Mesendoderm (in vitro differentiated cells): ENCODE data around the gene SMARCD1.
A peak's percentile ranks its signal among the peaks of the same experiment; 100 is the strongest.

Source experiments
- DNase-seq: peaks from one replicate; pipeline ENCODE4 v3.0.0; 2013
- H2AK5ac ChIP-seq: 2 replicates; pipeline ENCODE4 v1.6.1; 2013; ENCODE audit warnings: low read length, inconsistent platforms
- H2BK120ac ChIP-seq: 2 replicates; pipeline ENCODE4 v1.6.1; 2013; ENCODE audit warnings: low read depth, mild to moderate bottlenecking, low read length, moderate library complexity, mixed read lengths
- H2BK15ac ChIP-seq: replicated peaks from 2 replicates; pipeline ENCODE4 v1.6.1; 2013; ENCODE audit warnings: low read depth, mild to moderate bottlenecking, moderate library complexity
- H2BK5ac ChIP-seq: 2 replicates; pipeline ENCODE4 v1.6.1; 2013; ENCODE audit warnings: low read length, inconsistent platforms
- H3K18ac ChIP-seq: 2 replicates; pipeline ENCODE4 v1.6.1; 2013; ENCODE audit warnings: mild to moderate bottlenecking, low read length, mixed read lengths
- H3K23ac ChIP-seq: one replicate; pipeline ENCODE4 v1.6.1; 2013; ENCODE audit warnings: low read length
- H3K27ac ChIP-seq: 2 replicates; pipeline ENCODE4 v1.5.1; 2013; ENCODE audit warnings: low read depth, mild to moderate bottlenecking, inconsistent platforms, low read length, moderate library complexity
- H3K27me3 ChIP-seq: 2 replicates; pipeline ENCODE4 v1.6.1; 2013; ENCODE audit warnings: low read length, control low read depth, mild to moderate bottlenecking, inconsistent platforms; ENCODE audit not compliant: insufficient read depth, poor library complexity
- H3K36me3 ChIP-seq: 2 replicates; pipeline ENCODE4 v1.6.1; 2013; ENCODE audit warnings: low read length, inconsistent platforms; ENCODE audit not compliant: control insufficient read depth, insufficient read depth
- H3K4ac ChIP-seq: one replicate; pipeline ENCODE4 v1.6.1; 2013; ENCODE audit warnings: low read depth, mild to moderate bottlenecking, low read length, moderate library complexity
- H3K4me1 ChIP-seq: 2 replicates; pipeline ENCODE4 v1.6.1; 2013; ENCODE audit warnings: low read depth, low read length, inconsistent platforms; ENCODE audit not compliant: control insufficient read depth
- H3K4me2 ChIP-seq: 2 replicates; pipeline ENCODE4 v1.6.1; 2013; ENCODE audit warnings: low read length
- H3K4me3 ChIP-seq: 2 replicates; pipeline ENCODE4 v1.5.1; 2013; ENCODE audit warnings: mild to moderate bottlenecking, low read length
- H3K56ac ChIP-seq: one replicate; pipeline ENCODE4 v1.6.1; 2013; ENCODE audit warnings: low read length
- H3K79me1 ChIP-seq: 2 replicates; pipeline ENCODE4 v1.6.1; 2013; ENCODE audit warnings: low read length, inconsistent platforms
- H3K79me2 ChIP-seq: 2 replicates; pipeline ENCODE4 v1.6.1; 2013; ENCODE audit warnings: mild to moderate bottlenecking, low read length; ENCODE audit not compliant: control insufficient read depth, insufficient read depth
- H3K9ac ChIP-seq: 2 replicates; pipeline ENCODE4 v1.6.1; 2013; ENCODE audit warnings: low read length, inconsistent platforms
- H4K5ac ChIP-seq: one replicate; pipeline ENCODE4 v1.6.1; 2013; ENCODE audit warnings: low read length
- H4K8ac ChIP-seq: one replicate; pipeline ENCODE4 v1.6.1; 2013; ENCODE audit warnings: low read depth, mild to moderate bottlenecking, control low read depth, low read length, moderate library complexity
- WGBS: extraction: QIAGEN DNeasy Blood & Tissue Kit; methylation state at CpG from one replicate; pipeline ENCODE4 v1.1.7; 2013; ENCODE audit warnings: low lambda C conversion rate, missing lambda C conversion rate; ENCODE audit not compliant: insufficient coverage; ENCODE audit errors: extremely low coverage; 5-methylcytosine and 5-hydroxymethylcytosine counted together

Gene SMARCD1

DNA sequence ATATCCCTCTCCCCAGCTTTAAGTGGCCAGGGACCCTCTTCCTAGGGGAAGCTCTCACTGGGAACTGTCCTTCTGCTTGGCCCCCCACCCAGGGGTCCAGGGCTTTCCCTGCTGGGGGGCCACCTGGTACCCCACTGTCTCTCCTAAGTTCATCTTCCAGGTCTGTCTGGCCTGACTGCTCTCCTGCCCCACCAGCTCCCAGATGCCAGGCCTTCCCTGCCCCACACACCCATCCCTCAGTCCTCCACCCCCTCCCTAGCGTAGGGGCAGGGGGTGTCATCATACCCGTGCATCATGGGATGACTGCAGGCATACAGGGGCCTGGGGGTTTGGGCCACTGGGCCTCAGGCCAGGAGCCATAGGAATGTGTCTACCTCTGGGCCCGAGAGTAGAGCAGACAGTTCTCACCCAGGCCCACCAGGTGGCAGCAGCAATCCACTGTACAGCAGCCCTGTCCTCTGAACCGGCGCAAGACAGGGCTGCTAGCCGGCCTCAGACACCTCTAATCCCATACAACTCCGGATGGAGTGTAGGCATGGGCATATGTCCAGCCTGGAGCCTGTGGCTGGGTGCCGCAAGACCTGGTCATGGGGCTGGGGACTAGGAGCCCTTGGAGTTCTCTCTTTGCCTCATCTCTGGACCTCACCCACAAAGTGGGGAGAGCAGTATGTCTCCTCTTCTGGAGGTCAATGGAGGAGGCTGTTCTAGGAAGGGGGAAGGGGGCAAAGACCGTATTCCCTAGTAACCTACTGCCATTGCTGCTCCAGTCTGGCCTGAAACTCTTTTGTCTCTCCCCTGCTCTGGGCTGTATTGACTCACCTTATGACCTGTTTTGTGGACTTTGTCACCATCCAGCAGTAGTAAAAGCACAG lies 10.0 kb upstream of the SMARCD1 start:
- no peak overlapping the region for H2AK5ac ChIP-seq
- no peak overlapping the region for H3K56ac ChIP-seq
- no peak overlapping the region for H3K9ac ChIP-seq
- no CpG with 5 or more reads among the region's 9 CpGs for WGBS
- no peak overlapping the region for H3K4me3 ChIP-seq
- no peaks in the 10 kb centered on the region for H3K36me3 ChIP-seq
- no peaks in the 10 kb centered on the region for H3K27me3 ChIP-seq
- H3K18ac ChIP-seq = no peak overlapping the region
- H3K79me2 ChIP-seq = no peaks in the 10 kb centered on the region
- H3K79me1 ChIP-seq = no peaks in the 10 kb centered on the region
- peak; percentile 91 for DNase-seq
- H3K23ac ChIP-seq = no peak overlapping the region
- H2BK120ac ChIP-seq = no peak overlapping the region
- no peak overlapping the region for H2BK5ac ChIP-seq
- no peak overlapping the region for H3K4ac ChIP-seq
- no peak overlapping the region for H4K8ac ChIP-seq
- peaks cover 3% of the 10 kb centered on the region for H3K4me1 ChIP-seq
- no peak overlapping the region for H3K4me2 ChIP-seq
- no peak overlapping the region for H3K27ac ChIP-seq
- H2BK15ac ChIP-seq = no peak overlapping the region
- no peak overlapping the region for H4K5ac ChIP-seq

- no peak overlapping the region for H4K8ac ChIP-seq
- H3K27me3 ChIP-seq = peaks cover 3% of the 10 kb centered on the region
- H3K9ac ChIP-seq = no peak overlapping the region
- no peaks in the 10 kb centered on the region for H3K79me2 ChIP-seq
- H3K27ac ChIP-seq = no peak overlapping the region
- H3K23ac ChIP-seq = no peak overlapping the region
- H3K4me2 ChIP-seq = no peak overlapping the region
- H2BK15ac ChIP-seq = no peak overlapping the region
- H3K4me3 ChIP-seq = no peak overlapping the region
- H3K36me3 ChIP-seq = no peaks in the 10 kb centered on the region
- no peak overlapping the region for H2BK5ac ChIP-seq
- H2AK5ac ChIP-seq = no peak overlapping the region
- H3K56ac ChIP-seq = no peak overlapping the region
- WGBS = no CpG with 5 or more reads among the region's 1 CpG
- H2BK120ac ChIP-seq = no peak overlapping the region
- H4K5ac ChIP-seq = no peak overlapping the region
- no peak overlapping the region for H3K18ac ChIP-seq
- H3K4ac ChIP-seq = no peak overlapping the region
- DNase-seq = no peak
- no peaks in the 10 kb centered on the region for H3K79me1 ChIP-seq
- H3K4me1 ChIP-seq = peaks cover 3% of the 10 kb centered on the region
Measured at GRCh38 chr12:50075808-50076170, 9.4 kb upstream of the SMARCD1 start.

DNA sequence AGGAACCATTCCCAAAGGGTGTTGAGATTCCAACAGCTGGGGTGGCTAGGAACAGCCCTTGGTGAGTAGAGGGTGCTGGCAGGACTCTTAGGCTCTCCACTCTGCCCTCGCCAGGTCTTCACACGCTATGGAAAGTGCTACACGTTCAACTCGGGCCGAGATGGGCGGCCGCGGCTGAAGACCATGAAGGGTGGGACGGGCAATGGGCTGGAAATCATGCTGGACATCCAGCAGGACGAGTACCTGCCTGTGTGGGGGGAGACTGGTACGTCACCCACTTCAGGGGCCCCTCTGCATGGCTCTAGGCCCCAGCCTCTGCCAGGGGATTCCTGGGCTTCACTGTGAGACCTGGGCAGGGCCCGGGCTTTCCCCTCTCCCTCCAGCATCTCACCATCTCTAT lies 8.0 kb upstream of the SMARCD1 start:
- WGBS = no CpG with 5 or more reads among the region's 12 CpGs
- Histone ChIP-seq H4K8ac (no peak overlapping the region), H3K56ac (no peak overlapping the region), H3K4me2 (no peak overlapping the region), H3K4me3 (no peak overlapping the region), H3K27me3 (peaks cover 3% of the 10 kb centered on the region), H3K79me1 (no peaks in the 10 kb centered on the region), H3K23ac (no peak overlapping the region), H2BK120ac (no peak overlapping the region), H3K9ac (no peak overlapping the region), H2AK5ac (no peak overlapping the region), H4K5ac (no peak overlapping the region), H3K79me2 (no peaks in the 10 kb centered on the region), H3K4me1 (peaks cover 3% of the 10 kb centered on the region), H2BK15ac (no peak overlapping the region), H3K4ac (no peak overlapping the region), H3K18ac (no peak overlapping the region), H3K36me3 (no peaks in the 10 kb centered on the region), H2BK5ac (no peak overlapping the region), H3K27ac (no peak overlapping the region)
- no peak for DNase-seq

- Histone ChIP-seq H3K9ac (no peak overlapping the region), H3K27me3 (peaks cover 3% of the 10 kb centered on the region), H3K23ac (no peak overlapping the region), H4K8ac (no peak overlapping the region), H3K4ac (no peak overlapping the region), H3K18ac (no peak overlapping the region), H2BK120ac (no peak overlapping the region), H2AK5ac (no peak overlapping the region), H3K27ac (no peak overlapping the region), H3K36me3 (no peaks in the 10 kb centered on the region), H3K4me3 (no peak overlapping the region), H3K79me1 (no peaks in the 10 kb centered on the region), H3K4me1 (no peaks in the 10 kb centered on the region), H3K79me2 (no peaks in the 10 kb centered on the region), H3K4me2 (no peak overlapping the region), H2BK5ac (no peak overlapping the region), H2BK15ac (no peak overlapping the region), H3K56ac (no peak overlapping the region), H4K5ac (no peak overlapping the region)
- no CpG with 5 or more reads among the region's 10 CpGs for WGBS
- DNase-seq = no peak
Measured at GRCh38 chr12:50078281-50078680, 6.9 kb upstream of the SMARCD1 start.

- H3K27me3 ChIP-seq = peaks cover 3% of the 10 kb centered on the region
- no peak overlapping the region for H3K4ac ChIP-seq
- no peak overlapping the region for H4K8ac ChIP-seq
- H3K23ac ChIP-seq = no peak overlapping the region
- H3K79me1 ChIP-seq = no peaks in the 10 kb centered on the region
- DNase-seq = no peak
- H3K4me3 ChIP-seq = no peak overlapping the region
- whole genome bisulfite sequencing = no CpG with 5 or more reads among the region's 5 CpGs
- peaks cover 1% of the 10 kb centered on the region for H3K79me2 ChIP-seq
- H2BK120ac ChIP-seq = no peak overlapping the region
- H3K56ac ChIP-seq = no peak overlapping the region
- H3K4me2 ChIP-seq = no peak overlapping the region
- no peak overlapping the region for H4K5ac ChIP-seq
- H2AK5ac ChIP-seq = no peak overlapping the region
- no peak overlapping the region for H2BK5ac ChIP-seq
- no peak overlapping the region for H2BK15ac ChIP-seq
- no peak overlapping the region for H3K9ac ChIP-seq
- no peak overlapping the region for H3K18ac ChIP-seq
- H3K36me3 ChIP-seq = no peaks in the 10 kb centered on the region
- H3K27ac ChIP-seq = no peak overlapping the region
- no peaks in the 10 kb centered on the region for H3K4me1 ChIP-seq
Measured at GRCh38 chr12:50079771-50080170, 5.4 kb upstream of the SMARCD1 start.
